ENCODE results near the gene TNRC6C.
"Not testable (repeated sequence)": the region's sequence is repeated elsewhere in the genome, so short reads cannot be mapped to it uniquely, and the experiment has no call there.

Gene TNRC6C

GRCh38 chr17:78096093-78096492 is 137.6 kb downstream of the TNRC6C start:
- no peak for DNase-seq

GRCh38 chr17:78101112-78101511 is 142.6 kb downstream of the TNRC6C start:
- no peak for DNase-seq

GRCh38 chr17:78101542-78101941 is 143.0 kb downstream of the TNRC6C start:
- no peak for DNase-seq

DNA sequence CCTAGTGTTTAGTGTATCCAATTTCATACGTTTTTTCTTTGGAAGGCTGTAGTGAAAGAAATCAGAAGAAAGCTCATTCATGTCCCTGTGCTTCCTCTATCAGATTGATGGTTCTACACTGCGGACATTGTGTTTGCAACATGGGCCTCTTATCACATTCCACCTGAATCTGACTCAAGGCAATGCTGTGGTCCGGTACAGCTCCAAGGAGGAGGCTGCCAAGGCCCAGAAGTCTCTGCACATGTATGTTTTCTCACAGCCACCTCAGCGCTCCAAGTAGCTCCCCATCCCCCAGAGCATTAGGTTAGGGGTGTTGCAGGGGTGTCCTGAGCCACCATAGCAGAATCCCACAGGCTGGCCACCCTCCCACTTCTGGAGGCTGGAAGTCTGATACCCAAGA is 144.8 kb downstream of the TNRC6C start:
- DNase-seq: no peak

GRCh38 chr17:78104540-78104941 is 146.0 kb downstream of the TNRC6C start:
- DNase-seq: no peak

- no peak for DNase-seq
These were observed 146.6 kb downstream of the TNRC6C start for GRCh38 chr17:78105101-78105500.

- no peak for DNase-seq
These were observed 147.0 kb downstream of the TNRC6C start for GRCh38 chr17:78105551-78105950.

DNA sequence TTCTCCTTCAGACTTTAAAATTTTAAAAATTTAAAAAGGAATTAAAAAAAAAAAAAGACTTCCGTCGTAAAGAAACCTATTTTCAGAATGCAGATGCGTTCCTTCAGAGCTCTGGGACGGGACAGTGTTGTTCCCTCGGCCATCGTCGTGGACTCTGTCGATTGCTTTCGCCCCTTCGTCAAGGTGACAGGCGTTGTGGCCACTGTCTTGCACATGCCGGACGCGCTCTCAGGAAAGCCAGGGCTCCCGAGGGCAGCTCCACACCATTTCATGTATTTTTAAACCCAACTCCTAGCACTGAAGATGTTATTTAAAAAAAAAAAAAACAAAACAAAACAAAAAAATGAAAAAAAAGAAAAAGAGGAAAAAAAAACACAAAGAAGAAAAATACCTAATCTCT is 147.7 kb downstream of the TNRC6C start:
- DNase-seq: no peak

DNA sequence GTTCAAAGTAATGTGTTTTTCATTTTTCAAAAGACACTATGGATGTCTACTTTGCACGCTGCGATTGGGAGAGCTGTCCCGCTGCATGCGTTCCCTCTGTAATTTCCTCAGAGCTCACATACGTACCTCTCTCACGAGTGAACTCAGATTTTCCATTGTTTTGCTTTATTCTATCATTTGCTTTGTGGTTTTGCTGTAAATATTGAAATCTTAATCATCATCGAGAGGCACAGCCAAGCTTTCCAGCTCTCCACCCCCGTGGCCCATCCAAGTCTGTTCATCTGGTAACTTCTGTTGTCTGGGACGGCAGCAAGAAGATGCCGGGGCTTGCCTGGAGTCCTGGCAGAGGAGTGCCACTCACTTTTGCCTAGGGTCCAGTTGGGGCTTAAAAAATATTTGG is 149.0 kb downstream of the TNRC6C start:
- DNase-seq: no peak

DNA sequence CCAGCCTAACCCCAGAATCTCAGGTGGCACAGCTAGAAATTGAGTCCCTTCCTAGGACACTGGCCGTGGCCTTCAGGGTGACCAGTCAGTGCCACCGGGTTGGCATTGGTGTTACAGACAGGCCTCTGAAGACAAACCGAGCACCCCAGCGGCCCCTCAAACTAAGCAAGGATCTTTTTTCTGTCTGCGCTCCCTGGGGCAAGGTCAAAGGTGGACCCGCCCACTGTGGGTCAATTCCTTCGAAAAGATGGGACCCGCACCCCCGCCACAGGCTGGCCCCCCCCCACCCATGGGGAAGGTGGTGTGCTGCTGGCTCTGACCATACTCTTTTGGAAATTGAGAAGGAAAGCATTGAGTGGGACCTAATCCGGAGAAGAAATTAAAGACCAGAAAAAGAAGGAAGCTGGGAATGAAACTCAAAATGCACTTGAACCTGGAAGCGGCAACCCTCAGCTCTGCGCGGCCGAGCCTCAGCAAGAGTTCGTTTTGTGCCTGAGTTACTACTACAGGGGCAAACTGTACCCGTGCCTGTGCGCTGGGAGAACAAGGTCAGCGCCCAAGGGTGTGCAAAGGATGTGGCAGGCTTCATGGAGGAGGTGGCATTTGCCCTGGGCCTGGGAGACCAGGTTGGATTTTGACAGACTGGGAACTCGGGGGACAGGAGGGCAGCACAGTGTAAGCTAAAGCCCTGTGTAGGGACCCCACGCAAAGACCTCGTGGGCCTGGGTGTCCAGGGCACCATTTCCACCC is 149.6 kb downstream of the TNRC6C start:
- DNase-seq: no peak

DNA sequence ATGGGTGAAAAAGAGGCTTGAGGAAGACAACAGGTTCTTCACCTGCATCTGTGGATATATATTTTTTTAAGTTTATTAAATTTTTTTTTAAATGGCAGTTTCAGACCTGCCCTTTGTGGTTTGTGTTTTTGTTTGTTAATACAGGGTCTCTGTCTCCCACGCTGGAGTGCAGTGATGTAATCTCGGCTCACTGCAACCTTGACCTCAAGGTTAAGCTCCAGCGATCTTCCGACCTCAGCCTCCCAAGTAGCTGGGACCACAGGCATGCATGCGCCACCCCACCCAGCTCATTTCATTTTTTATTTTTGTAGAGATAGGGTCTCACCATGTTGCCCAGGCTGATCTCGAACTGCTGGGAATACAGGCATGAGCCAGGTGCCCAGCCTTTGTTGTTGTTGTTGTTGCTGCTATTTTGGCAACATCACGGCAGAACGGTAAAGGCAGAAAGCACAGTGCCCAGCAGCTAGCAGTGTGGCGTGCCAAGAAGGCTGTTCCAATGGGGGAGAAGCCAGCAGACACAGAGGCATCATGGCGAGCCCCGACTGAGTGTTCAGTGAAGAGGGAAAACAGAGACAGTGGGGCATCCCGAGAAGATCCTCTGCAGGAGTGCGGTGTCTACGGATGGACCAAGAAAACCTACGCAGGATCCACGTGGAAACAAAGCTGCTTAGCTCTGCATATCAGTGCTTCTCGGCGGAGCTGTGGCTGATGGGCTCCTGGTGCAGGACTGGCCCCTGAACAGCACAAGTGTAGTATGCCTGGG is 150.4 kb downstream of the TNRC6C start:
- DNase-seq: no peak

- no peak for DNase-seq
These were observed 150.9 kb downstream of the TNRC6C start for GRCh38 chr17:78109489-78109761.

DNA sequence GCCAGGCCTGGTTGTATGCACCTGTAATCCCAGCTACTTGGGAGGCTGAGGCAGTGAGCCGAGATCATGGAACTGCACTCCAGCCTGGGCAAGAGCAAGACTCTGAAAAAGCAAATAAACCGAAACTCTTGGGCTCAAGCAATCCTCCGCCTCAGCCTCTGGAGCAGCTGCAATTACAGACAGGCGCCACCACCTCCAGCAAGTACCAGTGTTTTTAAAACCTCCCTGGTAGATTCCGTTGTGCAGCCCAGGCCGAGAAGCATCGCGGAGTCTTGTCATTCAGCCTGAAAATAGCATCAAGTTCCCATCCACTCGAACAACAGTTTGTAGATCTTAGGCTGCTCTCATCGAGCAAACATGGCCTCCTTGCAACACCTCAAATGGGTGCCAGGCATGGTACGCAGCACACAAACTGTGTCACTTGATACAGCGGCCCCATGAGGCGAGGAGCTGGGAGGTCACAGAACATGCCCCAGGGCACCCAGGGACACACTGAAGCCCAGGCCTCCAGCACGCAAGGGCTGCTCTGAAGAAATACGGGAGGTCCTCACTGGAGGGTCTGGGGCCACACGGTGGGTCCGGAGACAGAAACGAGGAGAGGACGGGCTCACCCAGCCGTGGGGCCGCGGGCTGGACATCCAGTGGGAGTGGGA is 152.0 kb downstream of the TNRC6C start:
- DNase-seq: no peak

- no peak for DNase-seq
These were observed 152.7 kb downstream of the TNRC6C start for GRCh38 chr17:78111016-78111726.

GRCh38 chr17:78111727-78112517 is 153.4 kb downstream of the TNRC6C start:
- DNase-seq: no peak

- peak; percentile 64 for DNase-seq
These were observed 154.3 kb downstream of the TNRC6C start for GRCh38 chr17:78112518-78113471.

GRCh38 chr17:78113804-78114785 is 155.6 kb downstream of the TNRC6C start:
- no peak for DNase-seq

DNA sequence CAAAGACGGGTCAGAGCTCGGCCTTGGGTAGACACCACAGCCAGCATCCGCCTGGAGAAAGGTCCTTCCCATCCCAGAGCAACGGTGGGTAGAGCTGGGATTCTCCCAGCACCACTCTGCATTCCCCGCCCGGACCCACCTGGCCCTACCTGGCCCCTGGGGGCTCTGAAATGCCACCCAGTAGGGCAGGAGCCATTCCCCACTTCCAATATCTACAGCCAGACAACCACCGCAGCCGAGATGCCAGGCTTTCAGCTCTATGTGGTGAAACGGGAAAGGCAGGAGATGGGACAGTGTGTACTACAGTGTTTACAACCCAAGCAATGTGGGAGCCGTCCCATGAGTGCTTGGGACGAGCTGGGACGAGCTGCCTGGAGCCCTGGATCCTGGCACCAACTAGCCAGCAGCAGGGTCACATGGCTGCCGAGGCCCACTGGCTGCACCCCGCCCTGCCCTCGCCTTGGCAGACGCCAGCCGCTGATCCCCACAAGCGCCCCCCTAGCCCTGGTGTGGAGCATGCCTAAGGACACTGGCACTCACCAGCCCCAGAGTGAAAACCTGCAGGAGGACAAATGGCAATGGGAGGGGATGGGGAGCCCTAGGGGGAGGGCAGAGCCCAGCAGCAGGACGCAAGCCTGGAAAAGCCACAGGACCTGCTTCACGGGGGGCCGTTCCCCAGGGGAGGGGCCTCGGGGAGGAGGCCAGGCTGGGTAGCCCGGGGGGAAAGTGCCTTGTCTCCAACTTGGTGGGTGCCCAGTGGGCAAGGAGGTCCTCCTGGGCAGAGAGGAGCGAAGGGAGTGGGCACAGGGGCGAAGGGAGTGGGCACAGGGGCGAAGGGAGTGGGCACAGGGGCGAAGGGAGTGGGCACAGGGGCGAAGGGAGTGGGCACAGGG is 156.6 kb downstream of the TNRC6C start:
- DNase-seq: no peak

GRCh38 chr17:78115803-78116202 is 157.3 kb downstream of the TNRC6C start:
- not testable (repeated sequence) for DNase-seq

All from central memory CD4-positive, alpha-beta T cell (primary cell).